Superior temporal gyrus (tissue), 1 donor: ENCODE results near the gene NEB.
"Not testable (repeated sequence)": the region's sequence is repeated elsewhere in the genome, so short reads cannot be mapped to it uniquely, and the experiment has no call there.

ENCODE experiments used
- DNase-seq: peaks from one replicate; pipeline ENCODE4 v3.0.0-alpha.2; 2016; ENCODE audit errors: extremely low spot score

Gene NEB

DNA sequence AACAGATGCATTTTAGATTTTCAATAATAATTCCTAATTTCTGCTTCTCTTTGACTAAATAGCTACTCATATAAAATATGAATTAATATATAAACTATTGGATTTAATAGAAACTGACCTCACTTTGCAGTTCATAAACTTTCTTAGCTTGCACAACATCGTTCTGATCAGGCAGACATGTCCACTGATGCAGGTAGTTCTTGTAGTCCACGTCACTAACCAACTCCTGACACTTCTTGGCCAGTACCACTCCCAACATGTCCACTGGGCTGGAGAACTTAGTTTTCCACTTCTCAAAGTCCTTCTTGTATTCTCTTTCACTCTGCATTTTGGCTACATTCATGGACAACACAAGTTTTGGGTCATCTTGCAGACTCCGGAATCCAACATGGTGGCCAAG, 83.8 kb downstream of the NEB start:
- no peak for DNase-seq

DNA sequence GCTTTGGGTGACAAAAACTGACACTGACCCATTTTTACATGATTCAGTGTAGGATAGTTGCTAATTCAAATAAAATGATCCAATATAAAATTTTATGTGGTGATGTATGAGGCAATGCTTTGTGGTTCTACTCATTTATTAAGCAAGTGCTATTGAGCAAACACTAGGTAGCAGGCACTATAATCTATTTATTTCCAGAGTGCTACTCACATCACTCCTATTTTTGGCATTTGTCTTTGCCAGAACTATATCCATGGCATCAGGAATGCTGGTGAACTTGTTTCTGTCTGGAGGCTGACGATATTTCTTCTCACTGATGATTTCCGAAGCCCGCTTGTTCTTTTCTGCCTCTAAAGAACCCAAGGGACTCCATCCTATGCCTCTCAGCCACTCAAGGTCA, 84.3 kb downstream of the NEB start:
- DNase-seq: no peak

DNA sequence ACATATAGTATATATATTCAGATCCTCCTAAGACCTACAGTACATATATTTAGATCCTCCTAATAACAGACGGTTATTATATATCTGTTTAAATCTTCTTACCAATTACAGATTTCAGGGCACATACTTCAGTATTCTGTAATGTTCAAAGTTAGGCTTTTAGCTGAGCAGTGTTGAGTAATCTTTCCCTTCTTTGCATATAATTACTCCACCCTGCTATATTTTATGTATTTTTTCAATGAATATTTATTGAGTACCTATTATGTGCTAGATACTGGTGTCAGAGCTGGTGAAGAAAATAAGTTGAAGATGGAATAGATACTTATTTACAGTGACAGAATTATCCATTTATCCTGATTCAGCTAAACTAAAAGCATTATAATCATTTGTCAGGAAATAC, 84.9 kb downstream of the NEB start:
- no peak for DNase-seq

DNA sequence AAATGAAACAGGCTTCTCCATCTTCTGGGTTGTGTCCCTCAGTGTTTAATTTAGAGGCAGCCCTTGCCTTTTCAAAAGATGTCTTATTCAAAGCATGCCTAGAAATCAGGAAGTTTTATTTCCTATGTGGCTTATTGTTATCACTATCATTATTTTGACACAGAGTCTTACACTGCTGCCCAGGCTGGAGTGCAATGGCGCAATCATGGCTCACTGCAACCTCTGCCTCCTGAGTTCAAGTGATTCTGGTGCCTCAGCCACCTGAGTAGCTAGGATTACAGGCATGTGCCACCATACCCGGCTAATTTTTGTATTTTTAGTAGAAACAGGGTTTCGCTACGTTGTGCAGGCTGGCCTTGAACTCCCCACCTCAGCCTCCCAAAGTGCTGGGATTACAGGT, 87.8 kb downstream of the NEB start:
- DNase-seq: not testable (repeated sequence)

DNA sequence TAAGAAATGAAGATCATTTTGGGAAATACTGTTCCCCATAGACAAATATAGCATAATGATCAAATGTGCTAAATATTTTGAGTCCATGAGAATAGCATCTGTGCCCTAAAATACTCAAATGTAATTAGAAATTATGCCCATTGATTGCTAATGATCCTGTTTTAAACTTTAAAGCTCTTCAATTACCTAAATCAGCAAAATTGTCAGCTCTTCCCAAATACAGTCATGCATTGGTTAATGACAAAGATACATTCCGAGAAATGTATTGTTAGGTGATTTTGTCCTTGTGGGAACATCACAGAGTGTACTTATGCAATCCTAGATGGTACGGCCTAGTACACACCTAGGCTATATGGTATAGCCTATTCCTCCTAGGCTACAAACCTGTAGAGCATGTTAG, 89.7 kb downstream of the NEB start:
- no peak for DNase-seq

DNA sequence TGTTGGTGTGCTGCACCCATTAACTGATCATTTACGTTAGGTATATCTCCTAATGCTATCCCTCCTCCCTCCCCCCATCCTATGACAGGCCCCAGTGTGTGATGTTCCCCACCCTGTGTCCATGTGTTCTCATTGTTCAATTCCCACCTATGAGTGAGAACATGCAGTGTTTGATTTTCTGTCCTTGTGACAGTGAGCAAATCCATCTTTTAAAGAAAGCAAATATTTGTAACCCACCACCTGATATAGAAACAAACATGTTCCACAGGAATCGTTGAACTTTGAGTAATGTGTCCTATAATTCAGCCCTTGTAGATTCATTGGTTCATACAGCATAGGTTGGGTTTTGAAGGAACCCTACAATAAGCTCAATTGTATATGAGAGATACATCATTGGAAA, 92.4 kb downstream of the NEB start:
- not testable (repeated sequence) for DNase-seq

DNA sequence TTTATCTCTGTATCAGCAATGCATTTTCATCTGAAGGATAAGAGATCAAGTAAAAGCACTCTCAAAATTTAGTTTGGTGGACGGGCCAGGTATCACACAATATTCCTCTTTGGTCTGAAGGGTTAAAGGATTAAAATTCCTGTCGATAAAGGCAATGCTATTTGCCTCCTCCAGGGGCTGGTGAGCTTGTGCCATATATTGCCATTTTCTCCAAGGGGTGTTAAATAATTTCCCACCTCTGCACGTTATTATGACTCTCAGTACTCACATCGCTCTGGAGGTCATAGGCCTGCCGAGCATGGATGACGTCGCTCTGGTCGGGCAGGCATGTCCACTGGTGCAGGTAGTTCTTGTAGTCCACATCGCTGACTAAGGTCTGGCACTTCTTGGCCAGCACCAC, 94.2 kb downstream of the NEB start:
- DNase-seq: no peak

DNA sequence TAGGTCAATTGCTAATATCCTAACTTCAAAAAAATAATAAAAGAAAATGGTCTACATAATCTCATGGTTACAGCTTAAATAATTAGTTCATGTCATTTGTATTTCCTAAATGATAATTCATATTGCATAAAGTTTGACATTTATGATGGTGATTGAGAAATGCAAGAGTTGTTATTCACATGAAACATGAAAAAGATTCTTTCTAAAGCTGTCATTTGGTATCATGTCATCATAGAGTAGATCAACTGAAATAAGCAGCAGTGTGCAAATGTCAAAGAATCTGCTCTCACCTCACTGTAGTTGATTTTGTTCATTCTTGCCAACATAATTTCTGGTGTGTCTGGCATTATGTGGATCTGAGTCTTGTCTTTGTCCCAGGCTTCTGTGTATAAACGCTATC, 95.3 kb downstream of the NEB start:
- no peak for DNase-seq

DNA sequence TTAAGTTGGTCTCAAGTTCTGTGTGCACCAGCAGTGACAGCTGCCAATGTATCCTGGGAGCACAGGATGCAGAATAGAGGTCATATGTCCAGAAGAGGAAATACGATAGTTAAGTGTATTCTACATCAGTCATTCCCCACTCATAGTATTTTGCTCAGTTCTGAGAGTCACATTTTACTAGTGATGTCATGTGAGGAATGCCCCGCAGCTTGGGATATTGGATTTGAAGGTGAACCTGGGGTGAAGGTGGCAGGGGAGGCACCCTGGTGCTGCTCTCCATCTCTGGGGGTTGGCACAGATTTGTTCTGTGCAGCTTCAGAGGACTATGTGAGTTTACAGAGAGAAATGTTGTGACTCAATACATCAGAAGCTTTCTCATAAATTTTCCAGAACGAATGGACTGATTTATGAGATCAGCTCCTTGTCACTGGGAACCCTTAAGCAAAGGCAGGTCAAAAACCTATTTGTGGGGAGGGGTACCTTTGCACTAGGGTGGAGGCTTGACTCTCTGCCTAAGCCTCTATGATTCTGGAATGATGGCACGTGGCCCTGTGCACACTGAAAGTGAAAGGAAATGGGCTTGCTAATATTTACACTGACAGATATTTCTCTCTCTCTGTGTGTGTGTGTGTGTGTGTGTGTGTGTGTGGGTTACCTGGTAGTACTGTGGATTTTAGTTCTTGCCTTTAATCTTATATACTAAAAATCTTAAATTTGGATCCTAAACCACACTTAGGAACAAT, 95.9 kb downstream of the NEB start:
- no peak for DNase-seq

DNA sequence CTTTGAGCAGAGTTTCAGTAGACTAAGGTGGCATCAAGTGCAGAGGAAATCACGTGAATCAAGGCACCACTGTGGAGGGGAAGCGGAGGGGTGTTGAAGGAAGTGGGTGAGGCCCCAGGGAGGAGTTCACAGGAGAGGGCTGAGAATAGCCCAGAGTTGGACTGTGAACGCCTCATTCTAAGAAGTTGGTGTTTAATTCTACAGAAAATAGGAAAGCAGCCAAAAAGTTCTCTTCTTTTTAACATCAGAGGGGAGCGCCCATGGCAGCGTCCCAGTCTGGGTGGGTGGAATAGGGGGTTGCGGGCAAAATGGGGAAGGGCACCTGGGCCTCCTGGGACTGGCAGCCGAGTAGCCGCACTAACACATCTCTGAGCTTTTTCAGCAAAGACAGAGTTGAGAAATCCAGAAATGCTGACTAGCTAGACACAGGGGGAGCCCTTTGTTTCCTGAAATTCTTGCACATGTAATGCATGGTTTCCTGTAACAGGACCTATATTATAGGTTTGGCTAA, 97.0 kb downstream of the NEB start:
- no peak for DNase-seq

DNA sequence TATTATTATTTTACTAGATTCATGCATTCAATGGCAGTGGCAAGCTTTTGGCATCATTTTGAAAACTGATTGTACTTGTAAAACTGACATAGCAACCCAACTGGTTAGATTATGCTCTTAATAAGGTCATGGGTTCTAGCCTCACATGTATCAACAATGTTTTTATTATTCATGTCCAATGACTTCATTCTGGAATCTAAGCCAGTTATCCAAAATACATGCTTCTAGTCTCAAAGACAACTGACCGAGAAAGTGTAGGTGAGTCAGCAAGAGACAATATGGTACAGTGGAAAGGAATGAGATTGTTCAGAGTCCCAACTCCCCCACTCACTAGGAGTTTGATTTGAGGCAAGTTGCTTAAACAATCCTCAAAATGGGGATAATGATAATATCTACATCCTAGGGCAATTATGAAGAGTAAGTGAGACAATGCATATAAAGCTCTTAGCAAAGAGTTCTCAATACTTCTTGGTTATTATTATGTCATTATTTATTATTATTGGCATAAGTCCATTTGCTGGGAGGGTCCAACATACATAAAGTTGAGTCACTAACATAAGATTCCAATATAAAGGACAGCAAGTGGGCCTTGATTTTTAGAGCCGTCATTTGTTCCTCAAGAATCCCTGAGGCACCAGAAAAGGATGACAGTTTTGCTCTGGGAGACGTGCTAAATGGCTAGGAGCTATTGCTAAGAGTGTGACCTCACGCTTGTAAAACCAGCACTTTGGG, 99.4 kb downstream of the NEB start:
- DNase-seq: no peak

DNA sequence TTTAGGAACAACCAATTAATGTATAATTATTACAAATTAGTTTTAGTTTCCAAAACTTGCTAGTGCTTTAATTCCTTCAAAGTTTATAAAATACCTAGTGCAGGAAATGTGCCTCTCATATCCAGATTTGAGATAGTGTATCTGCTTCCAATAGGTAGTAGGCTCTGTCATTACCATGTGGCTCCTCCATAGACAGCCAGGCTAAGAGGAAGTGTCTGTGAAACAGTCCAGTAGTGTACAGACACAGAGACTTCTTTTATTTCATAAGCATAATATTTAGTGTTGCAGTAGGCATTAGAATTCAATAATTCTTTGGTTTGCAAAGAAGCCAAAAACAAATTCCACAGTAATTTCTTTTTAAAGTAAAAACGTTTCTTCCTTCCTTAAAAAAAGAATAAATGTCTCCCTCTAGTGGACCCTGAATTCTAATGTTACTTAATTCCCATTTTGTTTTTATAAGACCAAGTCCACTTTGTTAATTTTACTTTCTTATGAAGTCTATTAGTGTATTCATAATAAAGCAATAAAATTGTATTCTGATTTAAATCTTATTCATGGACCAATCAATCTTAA, 101.2 kb downstream of the NEB start:
- DNase-seq: no peak

DNA sequence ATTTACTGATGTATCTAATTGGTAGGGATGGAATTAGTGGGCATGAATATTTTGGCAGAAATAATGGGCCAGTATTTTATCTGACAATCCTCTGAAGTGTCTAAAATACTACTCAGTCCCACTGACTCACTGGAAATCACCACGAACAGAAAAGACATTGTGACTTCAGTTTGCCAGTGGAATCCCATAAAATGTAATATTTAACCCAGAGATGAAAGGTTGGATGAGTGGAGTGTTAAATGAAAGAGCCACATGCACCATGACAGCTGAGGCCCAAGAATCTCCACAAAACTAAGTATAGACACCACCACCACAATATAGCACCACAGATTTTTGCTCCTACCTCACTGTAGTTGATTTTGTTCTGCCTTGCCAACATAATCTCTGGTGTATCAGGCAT, 103.9 kb downstream of the NEB start:
- no peak for DNase-seq

DNA sequence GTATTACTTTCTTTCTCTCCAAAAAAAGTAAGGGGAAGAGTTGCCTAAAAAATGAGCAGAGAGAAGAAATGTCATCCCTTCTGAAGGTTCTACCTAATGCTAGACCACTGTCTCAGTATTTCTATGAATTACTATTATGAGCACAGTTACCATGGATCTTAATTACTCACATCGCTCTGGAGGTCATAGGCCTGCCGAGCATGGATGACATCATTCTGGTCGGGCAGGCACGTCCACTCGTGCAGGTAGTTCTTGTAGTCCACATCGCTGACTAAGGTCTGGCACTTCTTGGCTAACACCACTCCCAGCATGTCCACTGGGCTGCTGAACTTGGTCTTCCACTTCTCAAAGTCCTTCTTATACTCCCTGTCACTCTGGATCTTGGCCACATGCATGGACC, 106.9 kb downstream of the NEB start:
- DNase-seq: no peak

DNA sequence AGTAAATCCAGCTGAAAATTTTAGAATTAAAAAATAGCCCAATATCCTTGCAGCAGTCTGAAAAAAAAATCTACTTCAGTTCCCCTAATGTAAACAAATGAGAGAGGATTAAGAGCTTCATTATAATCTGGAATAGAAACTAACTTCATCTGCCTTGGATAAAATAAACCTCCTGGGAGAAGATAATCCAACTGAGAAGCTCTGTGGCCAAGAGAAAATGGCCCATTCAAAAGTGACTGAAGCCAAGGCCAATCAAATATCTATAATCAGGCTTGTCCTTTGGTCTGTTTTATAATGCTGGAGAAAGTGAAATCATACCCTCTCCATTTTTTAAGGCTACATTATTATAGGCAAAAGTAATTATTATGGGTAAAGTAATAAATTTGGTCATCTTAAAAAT, 110.0 kb downstream of the NEB start:
- no peak for DNase-seq

DNA sequence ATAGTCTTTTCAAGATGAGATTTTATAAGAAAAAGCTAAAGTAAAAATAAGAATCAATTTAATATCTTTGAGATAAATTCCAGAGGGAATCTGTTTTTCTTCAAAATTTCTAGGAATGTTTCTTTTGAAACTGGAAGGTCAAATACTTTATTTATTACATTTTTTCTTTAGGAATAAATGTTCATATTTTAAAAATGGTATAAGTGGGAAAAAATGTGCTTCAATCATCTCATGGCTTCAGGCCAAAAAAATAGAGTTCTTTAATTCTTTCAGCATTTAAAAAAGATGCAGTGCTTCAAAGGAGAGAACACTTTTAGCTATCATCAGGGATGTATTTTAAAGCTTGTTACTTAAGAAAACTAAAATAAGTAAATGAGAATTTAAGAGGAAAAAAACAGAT, 110.6 kb downstream of the NEB start:
- no peak for DNase-seq

DNA sequence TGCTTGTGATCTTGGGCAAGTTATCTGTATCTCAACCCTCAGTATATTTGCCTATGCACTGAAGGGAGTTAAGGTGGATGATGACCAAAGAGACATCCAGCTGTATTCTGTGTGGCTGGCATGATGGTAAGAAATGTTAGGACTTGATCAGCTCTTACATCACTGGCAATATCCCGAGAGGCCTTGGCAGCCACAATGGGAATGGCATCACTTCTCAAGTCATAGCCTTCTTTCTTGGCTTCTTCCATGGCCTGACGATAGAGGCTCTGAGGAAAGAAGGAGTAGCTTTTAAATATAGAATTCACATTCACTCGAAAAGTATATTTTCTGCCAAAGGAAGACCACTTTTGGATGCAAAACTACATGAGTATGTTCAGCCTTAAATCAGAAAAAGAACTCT, 113.5 kb downstream of the NEB start:
- no peak for DNase-seq

DNA sequence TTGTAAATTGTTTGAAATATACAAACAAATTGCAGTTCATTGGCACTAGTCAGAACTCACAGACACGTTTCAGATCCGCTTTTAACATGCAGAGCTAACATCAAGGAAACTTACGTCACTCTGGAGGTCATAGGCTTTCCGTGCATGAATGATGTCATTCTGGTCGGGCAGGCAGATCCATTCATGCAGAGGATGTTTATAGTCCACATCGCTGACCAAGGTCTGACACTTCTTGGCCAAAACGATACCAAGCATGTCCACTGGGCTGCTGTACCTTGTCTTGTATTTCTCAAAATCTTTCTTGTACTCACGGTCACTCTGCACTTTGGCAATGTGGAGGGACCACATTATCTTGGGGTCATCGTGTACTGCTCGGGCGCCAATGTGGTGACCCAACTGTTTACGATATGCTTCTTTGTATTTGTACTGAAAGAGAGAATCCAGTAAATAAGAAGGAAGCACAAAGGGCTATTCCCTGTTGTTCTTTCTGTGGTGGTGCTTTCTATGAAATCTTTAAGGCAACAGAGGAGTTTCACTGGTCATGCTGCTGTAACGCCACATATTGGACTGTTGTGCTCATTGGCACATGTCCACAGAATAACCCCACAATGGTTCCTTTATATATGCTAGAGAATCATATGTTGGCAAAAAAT, 114.8 kb downstream of the NEB start:
- no peak for DNase-seq

DNA sequence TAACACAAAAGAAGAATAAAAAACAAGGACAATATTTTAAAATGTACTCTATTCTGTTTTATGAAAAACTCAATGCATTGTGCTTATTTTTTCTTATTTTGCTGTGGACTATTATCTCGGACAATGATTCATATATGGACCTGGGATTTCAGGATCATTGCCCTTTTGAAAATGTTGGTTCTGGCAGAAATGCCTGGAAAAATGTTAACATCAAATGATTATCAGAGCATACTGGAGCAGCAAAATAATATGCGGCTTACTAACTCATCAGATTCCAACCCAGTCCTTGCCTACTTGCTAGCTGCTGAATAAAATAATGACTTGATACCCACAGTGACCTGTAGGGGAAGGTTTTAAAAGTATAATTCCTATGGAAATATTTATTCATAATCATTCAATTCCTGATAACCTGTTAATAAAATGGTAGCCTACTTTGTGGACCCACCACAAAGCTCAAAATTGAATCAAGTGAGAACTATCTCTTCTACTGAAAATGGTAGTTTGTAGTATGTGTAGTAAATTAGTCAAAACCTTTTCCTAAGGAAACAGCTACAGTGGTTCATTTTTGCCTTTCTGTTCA, 117.4 kb downstream of the NEB start:
- DNase-seq: no peak

DNA sequence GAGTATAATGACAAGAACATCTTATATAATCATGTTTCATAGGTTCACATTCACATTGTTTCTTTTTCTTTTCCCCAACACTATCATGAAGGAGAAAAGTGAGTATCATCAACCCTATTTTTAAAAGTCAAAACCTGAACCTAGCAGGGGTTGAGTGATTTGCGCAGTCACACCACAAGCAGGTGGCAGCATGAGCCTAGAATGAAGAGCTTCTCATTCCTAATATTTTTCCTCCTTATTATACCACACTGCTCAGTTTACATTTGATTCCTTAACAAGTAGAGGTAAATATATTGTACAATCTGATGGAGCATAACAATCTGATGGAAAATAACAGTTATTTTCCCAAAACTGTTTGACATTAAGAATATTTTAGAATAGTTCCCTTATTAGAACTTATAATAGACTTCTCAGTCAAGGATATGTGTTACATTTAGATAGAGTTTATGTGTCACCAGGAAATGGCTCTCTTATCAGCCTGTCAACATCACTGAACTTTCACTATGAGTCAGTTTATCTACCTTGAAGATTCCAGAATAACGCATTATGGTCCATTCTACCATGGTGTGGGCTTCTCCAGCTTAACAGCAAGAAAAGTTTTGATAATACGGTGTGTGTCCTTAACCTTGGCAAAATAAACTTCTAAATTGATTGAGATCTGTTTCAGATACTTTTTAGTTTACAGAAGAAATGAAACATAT, 119.5 kb downstream of the NEB start:
- no peak for DNase-seq

DNA sequence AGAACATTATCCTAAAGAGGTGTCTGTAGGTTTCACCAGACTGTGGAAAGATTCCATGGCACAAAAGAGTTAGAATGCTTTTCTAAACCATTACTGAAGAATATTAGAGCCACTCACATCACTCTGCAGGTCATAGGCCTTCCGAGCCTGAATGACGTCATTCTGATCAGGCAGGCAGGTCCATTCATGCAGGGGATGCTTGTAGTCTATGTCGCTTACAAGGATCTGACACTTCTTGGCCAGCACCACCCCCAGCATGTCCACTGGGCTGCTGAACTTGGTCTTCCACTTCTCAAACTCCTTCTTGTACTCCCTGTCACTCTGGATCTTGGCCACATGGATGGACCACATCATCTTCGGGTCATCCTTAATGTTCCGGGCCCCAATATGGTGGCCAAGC, 120.1 kb downstream of the NEB start:
- no peak for DNase-seq

DNA sequence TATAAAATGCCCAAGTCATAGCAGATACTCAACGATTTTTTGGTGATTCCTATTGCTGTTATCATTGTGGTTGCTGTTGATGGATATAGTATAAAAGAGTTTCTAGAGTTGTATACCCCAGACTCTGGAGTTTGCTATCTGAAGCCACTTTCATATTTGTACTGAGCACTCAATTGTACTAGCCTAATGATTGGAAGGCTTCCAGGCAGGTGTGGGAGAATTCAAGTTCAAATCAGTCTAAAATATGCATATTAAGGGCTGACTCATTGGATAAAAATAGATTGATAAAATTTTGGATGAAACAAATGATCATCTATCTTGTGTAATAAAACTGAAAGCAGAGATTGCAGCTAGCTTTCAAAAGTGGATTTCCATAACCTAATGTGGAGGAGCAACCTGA, 122.9 kb downstream of the NEB start:
- DNase-seq: no peak
